ENCODE results near the gene EGFLAM. TPM values are rescaled to one million over a fixed set of nuclear protein-coding genes. Genes with fewer than 3 reads are reported as not detected.
A peak's percentile ranks its signal among the peaks of the same experiment; 100 is the strongest.

EGFLAM gene
- total RNA-seq, 1 donor from 2014 or later: 0.69 TPM

GRCh38 chr5:38472541-38472940, 214.2 kb downstream of the EGFLAM start:
- no peak for DNase-seq (ENCODE audit: low spot score, unreplicated experiment)
- H3K4me3 Mint-ChIP-seq (ENCODE audit: low read depth): no peak overlapping the region
- no peaks in the 10 kb centered on the region for H3K9me3 Mint-ChIP-seq (ENCODE audit: low read depth)
- H3K4me1 Mint-ChIP-seq (ENCODE audit: low read depth): no peaks in the 10 kb centered on the region
- H3K27me3 Mint-ChIP-seq: peaks cover 6% of the 10 kb centered on the region
- TF ChIP-seq CTCF (IDR thresholded peaks at IDR 0.05; ENCODE audit: unreplicated experiment): no peak
- H3K27ac Mint-ChIP-seq: no peak overlapping the region
- H3K36me3 Mint-ChIP-seq (ENCODE audit: insufficient read depth): no peaks in the 10 kb centered on the region

DNA sequence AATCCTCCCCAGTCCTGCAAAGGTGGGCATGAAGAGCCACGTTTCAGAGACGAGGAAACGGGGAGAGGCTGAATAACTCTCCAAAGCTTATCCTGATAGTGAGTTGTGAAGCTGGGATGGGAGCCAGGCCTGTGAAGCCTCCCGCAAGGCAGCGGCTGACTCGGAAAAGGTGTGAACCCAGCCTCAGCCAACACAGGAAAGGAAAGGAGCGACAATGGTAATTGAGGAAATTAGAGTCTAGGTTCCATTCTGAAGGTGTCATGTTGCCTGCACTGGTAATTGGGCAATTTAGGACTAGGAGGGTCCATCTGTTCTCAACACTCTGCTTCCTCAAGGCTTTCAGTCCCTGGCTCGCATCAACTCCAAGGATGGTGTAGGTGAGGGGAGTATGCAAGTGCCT, 214.6 kb downstream of the EGFLAM start:
- no peak overlapping the region for H3K27ac Mint-ChIP-seq
- no peak for DNase-seq (ENCODE audit: low spot score, unreplicated experiment)
- TF ChIP-seq CTCF (IDR thresholded peaks at IDR 0.05; ENCODE audit: unreplicated experiment): no peak

GRCh38 chr5:38478166-38478565, 219.8 kb downstream of the EGFLAM start:
- peak overlapping the region; percentile 85 for H3K27ac Mint-ChIP-seq
- peaks cover 4% of the 10 kb centered on the region for H3K36me3 Mint-ChIP-seq (ENCODE audit: insufficient read depth)
- no peaks in the 10 kb centered on the region for H3K27me3 Mint-ChIP-seq
- H3K4me3 Mint-ChIP-seq (ENCODE audit: low read depth): no peak overlapping the region
- DNase-seq (ENCODE audit: low spot score, unreplicated experiment): no peak
- no peak for TF ChIP-seq CTCF (IDR thresholded peaks at IDR 0.05; ENCODE audit: unreplicated experiment)
- H3K9me3 Mint-ChIP-seq (ENCODE audit: low read depth): no peaks in the 10 kb centered on the region
- H3K4me1 Mint-ChIP-seq (ENCODE audit: low read depth): peaks cover 20% of the 10 kb centered on the region

More for the DNA sequence above, 214.6 kb downstream of the EGFLAM start:
- Mint-ChIP-seq H3K9me3 (ENCODE audit: low read depth) (no peaks in the 10 kb centered on the region), H3K36me3 (ENCODE audit: insufficient read depth) (no peaks in the 10 kb centered on the region), H3K4me3 (ENCODE audit: low read depth) (no peak overlapping the region), H3K4me1 (ENCODE audit: low read depth) (peaks cover 1% of the 10 kb centered on the region), H3K27me3 (peaks cover 6% of the 10 kb centered on the region)

GRCh38 chr5:38478878-38479277, 220.5 kb downstream of the EGFLAM start:
- no peak for DNase-seq (ENCODE audit: low spot score, unreplicated experiment)
- peaks cover 20% of the 10 kb centered on the region for H3K4me1 Mint-ChIP-seq (ENCODE audit: low read depth)
- H3K36me3 Mint-ChIP-seq (ENCODE audit: insufficient read depth): peaks cover 6% of the 10 kb centered on the region
- H3K27me3 Mint-ChIP-seq: no peaks in the 10 kb centered on the region
- H3K9me3 Mint-ChIP-seq (ENCODE audit: low read depth): no peaks in the 10 kb centered on the region
- H3K27ac Mint-ChIP-seq: peak overlapping the region; percentile 37
- no peak overlapping the region for H3K4me3 Mint-ChIP-seq (ENCODE audit: low read depth)
- no peak for TF ChIP-seq CTCF (IDR thresholded peaks at IDR 0.05; ENCODE audit: unreplicated experiment)

DNA sequence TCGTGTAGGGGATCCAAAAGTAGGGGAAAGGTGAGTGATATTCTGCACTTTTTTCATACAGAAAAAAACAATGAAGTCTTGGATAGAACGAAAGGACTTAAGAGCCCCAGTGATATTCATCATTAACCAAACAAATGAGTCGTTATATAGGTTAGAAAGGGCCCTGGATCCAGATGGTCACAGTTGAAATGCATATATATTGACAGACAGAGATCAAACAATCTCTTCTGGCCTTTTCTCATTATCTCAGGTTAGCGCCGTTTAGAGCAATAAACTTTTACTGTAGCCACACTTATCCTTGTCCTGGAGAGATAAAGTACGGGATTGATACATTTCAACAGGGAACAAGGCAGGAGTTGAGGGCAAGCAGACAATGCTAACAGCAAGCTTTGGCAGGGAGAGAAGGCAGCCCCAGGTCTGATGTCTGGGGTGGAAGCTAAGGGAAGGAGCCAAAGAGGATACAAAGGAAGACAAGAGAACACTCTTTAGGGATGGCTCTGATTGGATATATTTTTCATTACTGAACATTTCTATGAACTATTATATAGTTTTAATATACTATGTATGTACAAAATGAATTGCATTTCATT, 221.1 kb downstream of the EGFLAM start:
- H3K27me3 Mint-ChIP-seq: no peaks in the 10 kb centered on the region
- peaks cover 20% of the 10 kb centered on the region for H3K4me1 Mint-ChIP-seq (ENCODE audit: low read depth)
- peak overlapping the region; percentile 43 for H3K27ac Mint-ChIP-seq

More for the DNA sequence above, 221.1 kb downstream of the EGFLAM start:
- peaks cover 9% of the 10 kb centered on the region for H3K36me3 Mint-ChIP-seq (ENCODE audit: insufficient read depth)
- H3K4me3 Mint-ChIP-seq (ENCODE audit: low read depth): no peak overlapping the region
- DNase-seq (ENCODE audit: low spot score, unreplicated experiment): no peak
- H3K9me3 Mint-ChIP-seq (ENCODE audit: low read depth): no peaks in the 10 kb centered on the region
- no peak for TF ChIP-seq CTCF (IDR thresholded peaks at IDR 0.05; ENCODE audit: unreplicated experiment)
